Islet of Langerhans (tissue), 1 donor: ENCODE measurements around the gene CACNA2D4.
"Not testable (repeated sequence)": the region's sequence is repeated elsewhere in the genome, so short reads cannot be mapped to it uniquely, and the experiment has no call there.

Source experiments
- FAIRE-seq: peaks from one replicate; lab custom pipeline; 2011; peaks lifted over from hg19 to GRCh38; lab: Jason Lieb, UNC

The CACNA2D4 gene

DNA sequence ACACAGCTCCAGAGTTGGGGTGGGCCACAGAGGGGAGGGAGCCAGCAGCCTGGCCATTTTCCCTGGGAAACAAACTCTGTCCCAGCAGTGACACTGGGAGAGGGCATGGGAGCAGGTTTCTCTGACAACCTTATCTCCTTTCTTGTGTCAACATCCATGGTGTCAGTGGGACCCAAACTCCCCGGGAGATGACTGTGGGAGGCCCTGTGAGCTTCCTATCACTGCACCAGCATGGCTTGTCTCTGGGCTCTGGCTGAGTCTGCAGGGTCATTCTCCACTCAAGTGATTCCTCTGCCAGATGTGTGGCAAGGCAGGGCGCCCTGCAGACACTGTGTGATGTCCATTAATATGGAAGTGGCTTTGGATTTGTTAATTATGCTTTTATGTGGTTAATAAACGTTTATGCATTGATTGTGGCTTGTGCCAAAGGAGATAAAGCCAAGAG, 88.0 kb downstream of the CACNA2D4 start:
- FAIRE-seq: no peak

DNA sequence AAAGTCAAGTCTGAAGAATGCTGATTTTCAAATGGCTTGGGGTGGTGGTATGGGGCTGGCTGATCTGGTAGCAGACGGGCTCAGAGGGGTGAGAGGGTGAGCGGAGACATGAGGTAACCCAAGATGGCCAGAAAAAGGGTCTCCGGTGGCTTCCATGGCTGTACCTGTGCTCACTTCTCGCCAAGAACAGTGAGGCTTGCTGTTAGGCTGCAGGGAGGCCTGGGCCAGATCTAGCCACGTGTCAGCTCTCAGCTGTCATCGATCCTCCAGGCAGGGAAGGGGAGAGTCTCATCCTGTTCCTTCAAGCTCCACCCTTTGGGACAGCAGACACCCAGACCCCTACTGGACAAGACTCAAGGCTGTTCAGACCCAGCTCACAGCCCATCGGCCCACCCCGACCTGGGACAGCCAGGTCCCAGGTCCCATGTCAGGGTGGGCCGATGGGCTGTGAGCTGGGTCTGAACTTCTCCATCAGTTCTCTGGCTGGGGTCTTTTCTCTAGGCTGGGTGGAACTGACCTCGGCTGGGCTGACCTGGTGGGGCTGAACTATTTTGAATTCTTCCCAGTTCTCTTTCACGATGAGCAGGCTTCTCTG, 89.0 kb downstream of the CACNA2D4 start:
- FAIRE-seq: no peak

DNA sequence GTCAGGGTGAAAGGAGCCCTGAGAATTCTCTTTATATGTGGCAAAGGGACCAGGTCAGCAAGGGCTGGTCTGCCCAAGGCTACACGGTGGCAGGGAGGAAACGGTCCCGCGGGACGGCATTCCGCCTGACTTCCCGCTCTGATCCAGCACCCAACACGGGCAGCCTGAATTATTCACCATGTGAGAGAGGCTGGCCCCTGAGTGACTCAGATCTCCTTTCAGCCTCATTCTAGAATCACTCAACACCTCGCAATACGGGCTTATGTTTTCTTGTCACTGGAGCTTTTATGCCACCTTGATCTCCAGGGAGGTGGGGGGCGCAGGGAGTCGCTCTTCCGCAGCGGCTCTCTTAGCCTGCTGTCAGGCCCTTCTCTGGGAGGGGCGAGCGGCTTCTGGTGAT, 89.6 kb downstream of the CACNA2D4 start:
- no peak for FAIRE-seq

- no peak for FAIRE-seq
Measured at GRCh38 chr12:1827826-1828805, 90.3 kb downstream of the CACNA2D4 start.

DNA sequence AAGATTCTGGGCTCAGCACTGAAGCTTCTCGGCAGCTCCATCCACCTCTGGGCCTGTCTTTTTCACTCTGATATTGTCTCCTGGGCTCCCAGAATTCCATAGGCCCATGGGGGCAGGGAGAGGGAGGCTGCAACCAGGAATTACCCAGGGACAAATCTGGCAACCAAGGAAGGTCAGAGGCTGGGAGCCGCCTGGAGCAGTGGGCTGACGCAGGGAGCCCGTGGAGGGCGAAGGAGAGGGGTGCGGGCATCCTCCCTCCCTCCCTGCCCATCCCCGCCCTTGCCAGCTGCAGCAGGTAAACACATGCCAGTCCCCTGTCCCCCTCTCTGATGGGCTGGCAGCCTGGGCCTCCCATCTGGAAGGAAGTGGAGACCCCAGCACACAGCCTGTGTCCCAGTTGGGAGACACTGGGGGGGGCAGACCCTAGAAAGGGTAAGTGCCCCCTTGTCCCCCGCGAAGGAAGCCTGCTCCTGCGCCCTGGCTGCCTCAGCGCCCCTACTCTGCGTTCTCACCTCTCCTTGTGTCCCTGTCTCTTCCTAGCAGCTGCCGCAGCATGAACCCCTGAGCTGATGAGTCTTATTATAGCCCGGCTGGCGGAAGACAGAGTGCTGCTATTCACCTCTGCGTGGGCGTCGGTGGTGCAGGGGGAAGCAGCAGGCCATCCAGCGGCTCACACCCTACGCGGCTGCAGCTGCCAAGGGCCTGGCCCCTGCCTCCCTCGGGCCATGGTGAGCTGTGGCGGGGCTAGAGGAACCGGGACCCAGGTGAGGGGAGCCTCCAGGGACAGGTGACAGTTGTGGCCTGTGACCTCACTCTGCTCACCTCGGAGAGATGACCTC, 91.4 kb downstream of the CACNA2D4 start:
- FAIRE-seq: no peak

- no peak for FAIRE-seq
Measured at GRCh38 chr12:1826401-1826800, 92.1 kb downstream of the CACNA2D4 start.

- no peak for FAIRE-seq
Measured at GRCh38 chr12:1825382-1826102, 92.9 kb downstream of the CACNA2D4 start.

DNA sequence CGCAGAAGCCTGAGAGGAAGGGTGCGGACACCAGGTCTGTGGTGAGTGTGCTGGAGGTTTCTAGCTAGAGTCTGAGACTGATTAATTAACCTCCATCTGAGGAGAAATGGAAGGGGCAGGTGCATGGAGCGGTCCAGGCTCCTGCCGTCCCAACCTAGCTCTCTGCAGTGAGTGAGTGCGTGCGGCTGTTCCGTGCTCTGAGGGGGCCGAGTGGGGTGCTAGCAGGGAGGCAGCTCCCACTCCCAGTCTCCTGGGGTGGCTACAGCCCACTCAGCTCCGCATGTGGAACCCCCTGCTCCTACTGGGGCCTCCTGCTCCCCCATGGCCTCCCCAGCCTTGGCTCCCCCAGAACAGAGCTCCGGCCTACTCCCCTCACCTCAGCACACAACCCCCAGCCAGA, 95.2 kb downstream of the CACNA2D4 start:
- FAIRE-seq: no peak

DNA sequence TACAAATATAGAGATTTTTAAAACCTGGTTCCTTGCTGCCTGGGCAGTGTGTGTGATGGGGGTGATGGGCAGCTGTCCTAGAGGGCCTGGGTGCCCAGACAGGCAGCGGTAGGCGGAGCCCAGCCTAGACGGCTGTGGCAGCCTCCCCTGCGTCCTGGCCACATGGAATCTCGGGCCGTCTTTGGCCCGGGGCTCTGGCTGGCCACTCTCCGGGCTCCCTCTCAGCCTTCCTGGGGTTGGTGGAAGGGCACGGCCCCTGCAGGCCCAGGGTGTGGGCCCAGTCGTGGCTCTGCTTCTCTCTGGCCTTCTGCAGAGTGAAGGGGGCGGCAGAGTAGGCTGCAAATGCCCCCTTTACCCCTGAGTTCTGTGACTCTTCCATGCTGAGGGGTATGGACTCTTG, 95.8 kb downstream of the CACNA2D4 start:
- FAIRE-seq: no peak

DNA sequence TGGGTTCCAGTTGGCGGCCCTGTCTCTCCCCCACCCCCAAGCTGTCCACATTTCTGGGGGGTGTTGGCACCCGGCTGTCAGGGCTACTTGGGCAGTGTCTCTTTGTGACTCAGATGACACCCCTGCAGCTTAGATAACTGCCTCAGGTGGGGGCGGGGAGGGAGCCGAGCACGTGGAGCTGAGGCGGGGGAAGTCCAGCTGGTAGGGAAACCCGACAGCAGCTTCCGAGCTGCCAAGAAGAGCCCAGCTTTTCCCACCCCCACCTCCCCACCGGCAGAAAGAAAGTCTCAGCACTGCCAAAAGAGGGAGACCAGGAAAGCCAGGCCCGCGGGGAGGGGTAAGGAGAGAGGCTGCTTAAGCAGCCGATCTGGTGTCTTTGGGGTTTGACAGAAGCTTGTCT, 96.6 kb downstream of the CACNA2D4 start:
- no peak for FAIRE-seq

DNA sequence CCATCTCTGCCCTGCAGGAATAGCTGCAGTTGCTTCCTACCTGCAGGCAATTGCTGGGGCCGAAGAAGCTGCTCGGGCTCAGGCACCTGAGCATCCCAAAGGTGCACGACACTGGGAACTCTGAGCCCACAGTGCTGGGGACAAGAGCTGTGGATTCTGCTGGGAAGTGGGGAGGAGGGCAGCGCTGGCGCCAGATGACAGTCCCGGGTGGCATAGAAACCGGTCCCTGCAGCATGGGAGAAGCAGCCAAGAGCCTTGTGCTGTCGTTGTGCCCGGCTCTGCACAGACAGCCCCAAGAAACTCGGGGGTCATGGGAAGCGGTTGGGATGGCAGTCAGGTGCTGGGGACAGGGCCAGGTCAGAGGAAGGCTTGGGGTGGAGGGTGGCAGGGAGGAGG, 97.6 kb downstream of the CACNA2D4 start:
- no peak for FAIRE-seq

DNA sequence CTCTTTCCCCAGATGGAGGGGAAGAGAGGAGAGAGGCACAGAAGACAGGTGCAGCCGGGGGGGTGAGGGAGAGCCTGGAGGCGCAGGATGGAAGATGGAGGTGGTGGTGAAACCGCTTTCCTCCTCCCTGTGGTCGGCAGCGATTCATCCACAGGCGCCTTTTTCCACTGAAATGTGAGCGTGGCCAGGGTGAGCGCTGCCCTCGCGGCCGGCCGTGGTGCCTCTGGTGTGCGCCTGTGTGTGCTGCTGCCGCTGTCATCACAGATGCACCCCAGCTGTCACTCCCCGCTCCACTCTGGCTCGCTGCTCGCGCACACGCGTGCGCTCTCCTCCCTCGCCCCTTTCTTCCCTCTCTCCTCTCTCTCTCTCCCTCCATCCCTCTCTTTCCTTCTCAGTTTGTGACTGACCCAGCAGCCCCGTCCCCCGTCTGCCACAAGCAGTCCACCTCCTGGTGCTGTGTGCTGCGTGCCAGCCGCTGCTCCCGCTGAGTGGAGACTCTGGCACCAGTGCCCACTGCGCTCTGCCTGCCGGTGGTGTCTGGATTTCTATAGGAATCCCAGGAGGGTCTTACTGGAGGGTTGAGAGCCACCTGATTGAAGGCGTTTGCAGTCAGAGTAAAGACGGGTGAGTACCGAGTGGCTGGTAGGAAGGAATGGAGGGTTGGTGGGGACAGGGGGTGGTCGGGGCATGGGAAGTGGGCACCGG, 98.1 kb downstream of the CACNA2D4 start, which contains the start of gene LRTM2:
LRTM2 (plus strand) TSS at position 375 of the 705 bp plus-strand sequence. CDS start 7,584 bp downstream, outside the sequence.
- no peak for FAIRE-seq

- FAIRE-seq: no peak
Measured at GRCh38 chr12:1819571-1819970, 98.9 kb downstream of the CACNA2D4 start.

DNA sequence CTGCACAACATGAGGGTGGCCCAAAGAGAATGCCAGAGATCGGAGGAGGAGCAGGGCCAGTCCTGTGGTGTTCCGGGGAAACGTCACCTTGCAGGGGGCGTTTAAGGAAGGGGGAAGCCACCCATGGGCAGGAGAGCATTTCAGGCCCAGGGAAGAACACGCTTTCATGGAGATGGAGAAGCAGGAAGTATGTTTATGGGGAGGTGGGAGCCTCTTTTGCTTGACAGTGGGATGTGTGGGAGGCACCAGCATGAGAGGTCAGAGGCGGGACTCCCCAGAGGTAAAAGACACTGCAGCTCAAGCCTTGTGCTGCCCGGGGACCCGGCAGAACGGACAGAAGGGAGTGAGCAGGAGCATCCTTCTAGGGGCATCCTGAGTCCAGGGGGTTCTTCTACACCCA, 99.4 kb downstream of the CACNA2D4 start:
- FAIRE-seq: no peak

GRCh38 chr12:1817928-1818327, 100.5 kb downstream of the CACNA2D4 start:
- FAIRE-seq: not testable (repeated sequence)

GRCh38 chr12:1816730-1817348, 101.6 kb downstream of the CACNA2D4 start:
- FAIRE-seq: no peak

DNA sequence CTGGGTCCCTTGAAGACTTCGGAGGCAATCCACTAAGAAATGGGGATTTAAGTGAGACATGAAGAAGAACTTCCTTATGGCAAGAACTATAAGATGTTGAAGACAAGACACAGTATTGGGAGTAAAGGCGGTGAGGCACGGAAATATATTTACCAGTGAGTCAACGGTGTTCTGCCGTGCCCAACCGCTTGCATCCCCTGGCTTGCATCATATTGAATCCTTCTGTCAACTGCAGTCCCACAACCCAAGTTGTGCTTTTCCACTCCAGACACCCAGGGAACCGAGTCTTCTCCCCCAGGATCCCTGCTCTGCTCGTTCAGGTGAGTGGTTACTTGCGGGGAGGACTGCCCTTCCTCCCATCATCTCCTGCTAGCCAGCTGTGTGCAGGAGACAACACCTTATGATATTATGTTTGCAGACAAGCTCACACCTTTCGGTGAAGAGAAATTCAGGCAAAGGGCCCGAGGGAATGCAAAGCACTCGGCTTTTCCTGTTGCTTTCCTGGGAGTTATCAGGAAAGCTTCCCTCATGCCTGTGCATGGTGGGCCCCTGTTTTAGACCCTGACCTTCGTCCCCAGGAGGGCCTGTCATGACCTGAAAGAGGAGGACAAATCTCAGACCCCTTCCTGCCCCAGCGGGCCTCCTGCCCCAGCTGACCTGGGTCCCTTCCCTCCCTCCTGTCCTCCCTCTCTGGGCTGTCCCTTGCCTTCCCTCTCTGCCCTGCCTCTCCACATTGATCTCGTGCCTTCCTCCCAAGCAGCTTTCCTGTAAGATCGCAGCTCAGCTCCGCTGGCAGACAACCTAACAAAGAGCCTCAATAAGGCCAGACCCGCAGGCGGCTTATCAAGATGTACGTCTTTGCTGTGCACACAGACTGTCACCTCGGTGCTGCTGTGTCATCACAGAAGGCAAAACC, 102.4 kb downstream of the CACNA2D4 start:
- no peak for FAIRE-seq

GRCh38 chr12:1815108-1815507, 103.3 kb downstream of the CACNA2D4 start:
- FAIRE-seq: no peak

- FAIRE-seq: no peak
Measured at GRCh38 chr12:1814266-1814665, 104.2 kb downstream of the CACNA2D4 start.
